ENCODE measurements around the gene KMT2C.
"Not testable (repeated sequence)": the region's sequence is repeated elsewhere in the genome, so short reads cannot be mapped to it uniquely, and the experiment has no call there.

DNA sequence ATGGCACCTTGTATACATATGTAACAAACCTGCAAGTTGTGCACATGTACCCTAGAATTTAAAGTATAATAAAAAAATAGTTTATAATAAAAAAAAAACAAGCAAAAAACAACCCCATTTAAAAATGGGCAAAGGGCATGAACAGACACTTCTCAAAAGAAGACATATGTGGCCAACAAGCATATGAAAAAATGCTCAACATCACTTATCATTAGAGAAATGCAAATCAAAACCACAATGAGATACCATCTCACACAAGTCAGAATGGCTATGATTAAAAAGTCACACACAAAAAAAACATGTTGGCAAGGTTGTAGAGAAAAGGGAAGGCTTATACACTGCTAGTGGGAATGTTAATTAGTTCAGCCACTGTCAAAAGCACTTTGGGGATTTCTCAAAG is 14.9 kb downstream of the KMT2C start:
- TF ChIP-seq, protein P1, sequence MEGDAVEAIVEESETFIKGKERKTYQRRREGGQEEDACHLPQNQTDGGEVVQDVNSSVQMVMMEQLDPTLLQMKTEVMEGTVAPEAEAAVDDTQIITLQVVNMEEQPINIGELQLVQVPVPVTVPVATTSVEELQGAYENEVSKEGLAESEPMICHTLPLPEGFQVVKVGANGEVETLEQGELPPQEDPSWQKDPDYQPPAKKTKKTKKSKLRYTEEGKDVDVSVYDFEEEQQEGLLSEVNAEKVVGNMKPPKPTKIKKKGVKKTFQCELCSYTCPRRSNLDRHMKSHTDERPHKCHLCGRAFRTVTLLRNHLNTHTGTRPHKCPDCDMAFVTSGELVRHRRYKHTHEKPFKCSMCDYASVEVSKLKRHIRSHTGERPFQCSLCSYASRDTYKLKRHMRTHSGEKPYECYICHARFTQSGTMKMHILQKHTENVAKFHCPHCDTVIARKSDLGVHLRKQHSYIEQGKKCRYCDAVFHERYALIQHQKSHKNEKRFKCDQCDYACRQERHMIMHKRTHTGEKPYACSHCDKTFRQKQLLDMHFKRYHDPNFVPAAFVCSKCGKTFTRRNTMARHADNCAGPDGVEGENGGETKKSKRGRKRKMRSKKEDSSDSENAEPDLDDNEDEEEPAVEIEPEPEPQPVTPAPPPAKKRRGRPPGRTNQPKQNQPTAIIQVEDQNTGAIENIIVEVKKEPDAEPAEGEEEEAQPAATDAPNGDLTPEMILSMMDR (IDR thresholded peaks at IDR 0.05; ENCODE audit: poor library complexity), result not testable (repeated sequence)
- TF ChIP-seq EZH2 (IDR thresholded peaks at IDR 0.05; ENCODE audit: borderline replicate concordance), result not testable (repeated sequence)
